Measurements from ENCODE around the gene EIF2AK3.

DNA sequence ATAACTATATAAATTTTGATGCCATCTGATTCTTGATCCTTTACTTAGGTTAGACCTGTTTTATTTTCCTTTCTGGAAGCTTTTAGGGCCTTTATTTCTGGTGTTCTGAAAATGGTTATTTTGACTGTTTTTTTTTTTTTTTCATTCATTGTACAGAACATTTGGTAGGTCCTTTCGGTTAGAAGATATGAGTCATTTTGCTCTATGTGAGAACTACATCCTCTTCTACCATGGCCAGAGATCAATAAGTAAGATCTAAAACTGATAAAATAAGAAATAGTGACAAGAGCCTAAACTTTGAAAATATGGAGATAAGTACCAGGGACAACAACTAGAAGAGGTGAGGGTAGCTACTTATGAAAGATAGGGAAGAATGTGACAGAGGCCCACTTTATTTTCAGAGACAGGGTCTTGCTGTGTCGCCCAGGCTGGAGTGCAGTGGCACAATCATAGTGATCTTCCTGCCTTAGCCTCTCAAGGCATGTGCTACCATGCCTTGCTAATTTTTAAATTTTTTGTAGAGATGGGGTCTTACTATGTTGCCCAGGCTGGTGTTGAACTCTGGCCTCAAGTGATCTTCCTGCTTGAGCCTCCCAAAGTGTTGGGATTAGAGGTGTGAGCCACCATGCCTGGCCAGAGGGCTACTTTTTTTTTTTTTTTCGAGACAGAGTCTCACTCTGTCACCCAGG, 66.5 kb downstream of the EIF2AK3 start:
- no peak for TF ChIP-seq NR2C2 (CRISPR knock-in tag; IDR thresholded peaks at IDR 0.05; ENCODE audit: borderline replicate concordance)
- TF ChIP-seq, protein P1, sequence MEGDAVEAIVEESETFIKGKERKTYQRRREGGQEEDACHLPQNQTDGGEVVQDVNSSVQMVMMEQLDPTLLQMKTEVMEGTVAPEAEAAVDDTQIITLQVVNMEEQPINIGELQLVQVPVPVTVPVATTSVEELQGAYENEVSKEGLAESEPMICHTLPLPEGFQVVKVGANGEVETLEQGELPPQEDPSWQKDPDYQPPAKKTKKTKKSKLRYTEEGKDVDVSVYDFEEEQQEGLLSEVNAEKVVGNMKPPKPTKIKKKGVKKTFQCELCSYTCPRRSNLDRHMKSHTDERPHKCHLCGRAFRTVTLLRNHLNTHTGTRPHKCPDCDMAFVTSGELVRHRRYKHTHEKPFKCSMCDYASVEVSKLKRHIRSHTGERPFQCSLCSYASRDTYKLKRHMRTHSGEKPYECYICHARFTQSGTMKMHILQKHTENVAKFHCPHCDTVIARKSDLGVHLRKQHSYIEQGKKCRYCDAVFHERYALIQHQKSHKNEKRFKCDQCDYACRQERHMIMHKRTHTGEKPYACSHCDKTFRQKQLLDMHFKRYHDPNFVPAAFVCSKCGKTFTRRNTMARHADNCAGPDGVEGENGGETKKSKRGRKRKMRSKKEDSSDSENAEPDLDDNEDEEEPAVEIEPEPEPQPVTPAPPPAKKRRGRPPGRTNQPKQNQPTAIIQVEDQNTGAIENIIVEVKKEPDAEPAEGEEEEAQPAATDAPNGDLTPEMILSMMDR (CRISPR knock-in tag; IDR thresholded peaks at IDR 0.05) = no peak
- no peak for TF ChIP-seq CBX5 (CRISPR knock-in tag; IDR thresholded peaks at IDR 0.05; ENCODE audit: borderline replicate concordance)
- TF ChIP-seq, protein P2, sequence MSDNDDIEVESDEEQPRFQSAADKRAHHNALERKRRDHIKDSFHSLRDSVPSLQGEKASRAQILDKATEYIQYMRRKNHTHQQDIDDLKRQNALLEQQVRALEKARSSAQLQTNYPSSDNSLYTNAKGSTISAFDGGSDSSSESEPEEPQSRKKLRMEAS (IDR thresholded peaks at IDR 0.05) = no peak
- TF ChIP-seq, protein P3, sequence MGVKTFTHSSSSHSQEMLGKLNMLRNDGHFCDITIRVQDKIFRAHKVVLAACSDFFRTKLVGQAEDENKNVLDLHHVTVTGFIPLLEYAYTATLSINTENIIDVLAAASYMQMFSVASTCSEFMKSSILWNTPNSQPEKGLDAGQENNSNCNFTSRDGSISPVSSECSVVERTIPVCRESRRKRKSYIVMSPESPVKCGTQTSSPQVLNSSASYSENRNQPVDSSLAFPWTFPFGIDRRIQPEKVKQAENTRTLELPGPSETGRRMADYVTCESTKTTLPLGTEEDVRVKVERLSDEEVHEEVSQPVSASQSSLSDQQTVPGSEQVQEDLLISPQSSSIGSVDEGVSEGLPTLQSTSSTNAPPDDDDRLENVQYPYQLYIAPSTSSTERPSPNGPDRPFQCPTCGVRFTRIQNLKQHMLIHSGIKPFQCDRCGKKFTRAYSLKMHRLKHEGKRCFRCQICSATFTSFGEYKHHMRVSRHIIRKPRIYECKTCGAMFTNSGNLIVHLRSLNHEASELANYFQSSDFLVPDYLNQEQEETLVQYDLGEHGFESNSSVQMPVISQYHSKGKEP (CRISPR knock-in tag; IDR thresholded peaks at IDR 0.05) = no peak
- TF ChIP-seq NR3C1 (CRISPR knock-in tag; IDR thresholded peaks at IDR 0.05) = no peak
- no peak for TF ChIP-seq ADNP (CRISPR knock-in tag; IDR thresholded peaks at IDR 0.05)
- TF ChIP-seq, protein P4, sequence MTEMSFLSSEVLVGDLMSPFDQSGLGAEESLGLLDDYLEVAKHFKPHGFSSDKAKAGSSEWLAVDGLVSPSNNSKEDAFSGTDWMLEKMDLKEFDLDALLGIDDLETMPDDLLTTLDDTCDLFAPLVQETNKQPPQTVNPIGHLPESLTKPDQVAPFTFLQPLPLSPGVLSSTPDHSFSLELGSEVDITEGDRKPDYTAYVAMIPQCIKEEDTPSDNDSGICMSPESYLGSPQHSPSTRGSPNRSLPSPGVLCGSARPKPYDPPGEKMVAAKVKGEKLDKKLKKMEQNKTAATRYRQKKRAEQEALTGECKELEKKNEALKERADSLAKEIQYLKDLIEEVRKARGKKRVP (CRISPR knock-in tag; IDR thresholded peaks at IDR 0.05) = no peak
- TF ChIP-seq RXRB (CRISPR knock-in tag; IDR thresholded peaks at IDR 0.05; ENCODE audit: borderline replicate concordance) = no peak
